NCI-H748 treated with DMSO at 0.1 percent for 48 hours (cell line): ENCODE measurements around the gene PDGFA.
A peak's percentile ranks its signal among the peaks of the same experiment; 100 is the strongest.

Source experiments
- DNase-seq: peaks from one replicate; lab custom pipeline; 2025; lab: John Stamatoyannopoulos, UW

PDGFA gene

GRCh38 chr7:519484-520390 lies at the start of gene PDGFA:
PDGFA (minus strand) TSS chr7:519846; CDS start chr7:519001, 845 bp downstream.
- peak; percentile 36 for DNase-seq

- no peak for DNase-seq
Observed at GRCh38 chr7:568031-568951, 48.6 kb upstream of the PDGFA start.

GRCh38 chr7:567305-567883 lies 47.7 kb upstream of the PDGFA start:
- DNase-seq = no peak

GRCh38 chr7:566100-566499 lies 46.5 kb upstream of the PDGFA start:
- DNase-seq = no peak

GRCh38 chr7:564176-564865 lies 44.7 kb upstream of the PDGFA start:
- DNase-seq = no peak

GRCh38 chr7:563629-564170 lies 44.1 kb upstream of the PDGFA start:
- DNase-seq = no peak

GRCh38 chr7:562789-563628 lies 43.4 kb upstream of the PDGFA start:
- DNase-seq = no peak

GRCh38 chr7:562374-562675 lies 42.7 kb upstream of the PDGFA start:
- DNase-seq = no peak

- no peak for DNase-seq
Observed at GRCh38 chr7:561631-562373, 42.2 kb upstream of the PDGFA start.

GRCh38 chr7:560966-561630 lies 41.5 kb upstream of the PDGFA start:
- no peak for DNase-seq

GRCh38 chr7:559396-559705 lies 39.7 kb upstream of the PDGFA start:
- DNase-seq = no peak

- no peak for DNase-seq
Observed at GRCh38 chr7:557558-557881, 37.9 kb upstream of the PDGFA start.

- DNase-seq = no peak
Observed at GRCh38 chr7:556837-557557, 37.4 kb upstream of the PDGFA start.

- DNase-seq = no peak
Observed at GRCh38 chr7:556291-556826, 36.7 kb upstream of the PDGFA start.

GRCh38 chr7:555551-556160 lies 36.0 kb upstream of the PDGFA start:
- DNase-seq = no peak

- no peak for DNase-seq
Observed at GRCh38 chr7:553636-554111, 34.0 kb upstream of the PDGFA start.

- no peak for DNase-seq
Observed at GRCh38 chr7:552868-553635, 33.4 kb upstream of the PDGFA start.
